Stimulated activated CD4-positive, alpha-beta T cell treated with anti-CD3 and anti-CD28 coated beads, Interleukin-1b, Interleukin-23, amount 100 ng/mL, for 1 hour (primary cell): ENCODE results near the gene WNK1.
A peak's percentile ranks its signal among the peaks of the same experiment; 100 is the strongest.
"Not testable (repeated sequence)": the region's sequence is repeated elsewhere in the genome, so short reads cannot be mapped to it uniquely, and the experiment has no call there.

Experiments
- DNase-seq, 2 donors: peaks; one replicate each; pipeline ENCODE4 v3.0.0-alpha.2; 2020; ENCODE audit warnings: low read depth in 2 of 2

WNK1 gene

DNA sequence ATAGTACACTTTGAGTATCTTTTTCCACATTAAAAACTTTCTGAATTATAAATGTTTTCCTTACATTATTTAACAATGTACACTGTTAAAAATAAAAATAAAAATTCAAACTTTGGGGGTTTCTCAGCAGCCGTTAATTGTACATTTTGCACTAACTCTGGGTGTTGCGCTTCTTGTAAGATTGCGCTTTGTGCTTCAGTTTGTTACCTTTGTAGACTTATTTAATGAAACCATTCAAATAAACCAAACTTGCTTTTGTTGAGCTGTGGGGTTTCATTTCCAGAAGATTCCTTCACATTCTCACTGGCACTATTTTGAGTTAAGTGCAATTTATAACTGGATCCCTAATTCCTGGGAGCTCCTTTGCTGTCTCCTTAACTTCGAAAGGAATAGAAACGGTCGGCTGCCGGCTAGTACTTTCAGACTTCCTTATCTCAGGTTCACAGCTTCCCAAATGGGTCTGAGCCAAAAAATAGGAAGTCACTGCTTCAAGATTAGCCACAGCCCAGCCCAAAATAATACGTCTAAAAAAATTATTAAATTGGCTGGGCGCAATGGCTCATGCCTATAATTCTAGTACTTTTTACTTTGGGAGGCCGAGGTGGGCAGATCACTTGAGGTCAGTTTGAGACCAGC is 158.9 kb downstream of the WNK1 start:
- no peak for DNase-seq

DNA sequence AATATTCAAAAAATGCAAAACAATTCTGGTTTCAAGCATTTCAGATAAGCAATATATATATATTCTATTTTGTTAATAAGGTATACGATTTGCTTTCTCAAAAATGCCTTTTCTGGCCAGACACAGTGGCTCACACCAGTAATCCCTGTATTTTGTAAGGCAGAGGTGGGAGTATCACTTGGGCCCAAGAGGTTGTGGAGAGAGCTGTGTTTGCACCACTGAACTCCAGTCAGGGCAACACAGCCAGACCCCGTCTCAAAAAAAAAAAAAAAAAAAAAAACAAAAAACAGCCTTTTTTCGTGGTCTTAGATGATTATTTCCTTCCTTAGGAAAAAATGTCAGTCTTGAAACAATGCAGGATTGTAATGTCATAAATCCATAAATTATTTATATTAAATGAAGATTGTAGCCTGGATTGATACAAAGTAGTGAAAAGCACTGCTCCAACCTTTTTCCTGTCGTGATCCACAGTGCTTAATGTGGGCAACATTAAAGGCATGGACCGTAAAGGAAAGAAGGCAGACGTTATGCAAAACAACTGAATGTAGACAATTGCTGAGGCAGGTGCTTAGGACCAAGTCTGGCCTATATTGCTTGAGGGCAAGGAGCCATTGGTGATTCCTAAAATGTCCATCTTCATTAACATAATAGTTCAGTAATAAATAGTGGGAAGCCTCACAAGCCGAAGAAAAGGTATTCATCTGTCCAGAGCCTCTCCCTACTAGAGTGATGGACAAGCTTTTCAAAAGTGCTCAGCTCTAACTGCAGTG is 160.3 kb downstream of the WNK1 start:
- DNase-seq = no peak

DNA sequence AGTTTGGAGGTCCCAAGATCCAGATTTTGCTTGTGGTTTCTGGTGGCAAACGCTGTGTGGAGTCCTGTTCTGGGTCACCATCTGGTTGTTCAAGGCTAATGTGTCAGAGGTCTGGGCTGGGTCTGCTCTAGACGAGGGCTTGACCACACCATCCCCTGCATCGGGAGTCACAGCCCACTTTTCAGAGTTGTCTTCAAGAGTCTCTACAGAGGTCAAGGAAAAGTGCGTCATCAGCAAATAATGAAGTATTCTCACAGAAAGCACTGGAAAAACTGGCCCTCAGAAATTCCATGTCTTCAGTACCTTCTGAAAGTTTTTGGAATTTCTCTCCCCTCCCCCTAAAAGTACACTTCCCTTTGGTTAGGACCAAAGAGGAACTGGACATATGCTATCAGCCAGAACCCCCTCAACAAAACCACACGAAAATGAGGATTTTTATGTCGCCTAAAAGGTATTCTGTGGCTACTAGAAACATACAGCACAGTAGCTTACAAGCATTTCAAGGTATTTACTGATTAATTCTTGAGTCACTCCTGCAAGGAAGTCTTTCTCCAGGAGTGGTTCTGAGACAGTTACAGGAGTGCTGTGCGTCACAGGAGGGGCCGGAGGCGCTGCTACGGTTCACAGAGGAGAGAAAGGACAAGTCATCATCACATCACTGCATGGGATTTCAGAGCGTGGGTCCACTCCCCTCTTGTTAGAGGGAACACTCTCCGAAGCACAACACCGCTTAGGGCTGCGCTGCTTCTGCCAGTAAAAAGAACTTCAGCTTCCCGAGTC is 161.7 kb downstream of the WNK1 start:
- DNase-seq = no peak

DNA sequence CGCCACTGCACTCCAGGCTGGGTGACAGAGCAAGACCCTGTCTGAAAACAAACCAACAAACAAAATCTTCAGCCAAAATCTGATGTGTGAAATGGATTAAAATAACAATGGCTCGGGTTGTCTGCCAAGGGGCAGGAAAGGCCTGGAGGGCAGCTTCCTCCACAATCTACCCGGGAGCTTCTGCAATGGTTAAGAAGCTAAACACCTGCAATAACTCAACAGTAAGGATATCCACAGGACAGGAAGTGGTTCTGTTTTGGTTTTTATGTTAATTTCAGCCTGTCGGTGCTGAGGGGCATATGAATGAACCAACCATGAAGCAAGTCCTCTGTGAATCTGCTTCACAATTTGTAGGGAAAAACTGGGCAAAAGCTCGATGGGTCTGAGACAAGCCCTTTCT is 162.7 kb downstream of the WNK1 start:
- no peak for DNase-seq

DNA sequence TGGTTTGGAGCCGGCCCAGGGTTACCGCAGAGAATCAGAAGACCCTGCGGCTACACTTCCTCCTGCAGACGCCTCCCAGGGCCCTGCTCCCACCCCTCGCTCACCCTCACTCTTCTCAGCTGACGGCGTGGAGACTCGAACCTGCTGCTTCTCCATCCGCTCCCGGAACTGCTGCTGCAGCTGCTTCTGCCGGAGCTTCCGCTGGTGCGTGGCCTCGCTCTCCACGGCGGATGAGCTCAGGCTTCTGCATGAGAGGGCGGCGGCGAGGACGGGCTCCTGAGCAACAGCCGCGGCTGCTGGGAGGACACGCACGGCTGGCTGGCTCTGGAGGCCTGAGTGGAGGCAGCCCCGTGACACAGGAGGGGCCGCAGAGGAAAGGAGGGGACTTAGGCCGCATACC is 163.9 kb downstream of the WNK1 start:
- no peak for DNase-seq

DNA sequence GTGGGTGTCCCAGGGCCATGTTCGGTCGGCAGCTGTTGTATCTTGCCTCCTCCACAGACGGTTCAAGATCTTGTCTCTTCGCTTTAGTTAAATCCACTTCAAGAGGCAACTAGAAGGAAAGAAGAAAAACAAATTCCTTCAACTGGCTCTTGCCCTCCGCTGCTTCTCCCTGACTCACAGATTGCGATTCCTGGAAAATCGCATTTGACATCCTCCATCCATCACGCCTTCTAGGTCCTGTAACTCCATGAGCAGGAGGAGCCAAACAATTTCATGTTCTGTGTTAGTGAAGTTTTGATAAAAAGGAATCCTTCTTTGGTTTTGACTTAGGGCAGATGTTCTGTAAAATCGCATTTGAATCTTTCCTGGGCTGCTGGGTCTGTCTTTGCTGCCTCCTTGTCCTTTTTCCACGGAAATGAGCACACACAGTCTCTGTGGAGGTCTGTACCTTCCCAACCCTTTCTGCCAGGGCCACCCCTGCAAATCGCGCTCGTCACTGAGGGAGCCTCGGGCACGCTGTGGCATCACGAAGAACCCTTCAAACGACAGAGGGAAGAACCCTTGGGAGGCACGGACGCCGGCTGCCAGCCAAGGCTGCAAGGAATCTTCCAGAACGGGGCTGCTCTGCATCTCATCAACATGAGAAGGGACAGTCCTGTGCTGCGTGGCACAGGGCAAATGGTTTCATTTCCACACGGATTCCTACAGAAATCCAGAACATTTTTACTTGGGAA is 164.5 kb downstream of the WNK1 start:
- DNase-seq = no peak

DNA sequence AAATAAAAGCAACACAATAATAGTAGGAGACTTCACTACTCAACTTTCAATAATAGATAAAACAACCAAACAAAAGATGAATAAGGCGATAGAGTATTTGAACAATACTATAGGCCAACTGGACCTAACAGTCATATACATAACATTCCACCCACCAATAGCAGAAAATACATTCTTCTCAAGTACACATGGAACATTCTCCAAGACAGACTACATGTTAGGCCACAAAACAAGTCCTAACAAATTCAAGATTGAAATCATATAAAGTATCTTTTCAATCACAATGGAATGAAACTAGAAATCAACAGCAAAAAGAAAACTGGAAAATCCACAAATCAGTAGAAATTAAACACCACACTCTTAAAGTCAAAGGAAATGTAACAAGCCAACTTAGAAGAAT is 168.3 kb downstream of the WNK1 start:
- no peak for DNase-seq

DNA sequence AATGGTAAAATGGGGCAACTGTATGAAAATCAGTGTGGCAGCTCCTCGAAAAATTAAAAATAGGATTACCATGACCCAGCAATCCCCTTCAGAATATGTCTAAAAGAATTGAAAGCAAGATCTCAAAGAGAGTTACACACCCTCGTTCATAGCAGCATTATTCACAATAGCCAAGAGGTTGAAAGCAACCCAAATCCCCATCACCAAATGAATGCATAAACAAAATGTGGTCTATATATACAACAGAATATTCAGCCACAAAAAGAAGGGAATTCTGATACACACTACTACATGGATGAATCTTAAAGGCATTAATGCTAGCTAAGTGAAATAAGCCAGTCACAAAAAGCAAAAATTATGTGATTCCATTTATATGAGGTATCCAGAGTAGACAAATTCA is 169.9 kb downstream of the WNK1 start:
- no peak for DNase-seq

DNA sequence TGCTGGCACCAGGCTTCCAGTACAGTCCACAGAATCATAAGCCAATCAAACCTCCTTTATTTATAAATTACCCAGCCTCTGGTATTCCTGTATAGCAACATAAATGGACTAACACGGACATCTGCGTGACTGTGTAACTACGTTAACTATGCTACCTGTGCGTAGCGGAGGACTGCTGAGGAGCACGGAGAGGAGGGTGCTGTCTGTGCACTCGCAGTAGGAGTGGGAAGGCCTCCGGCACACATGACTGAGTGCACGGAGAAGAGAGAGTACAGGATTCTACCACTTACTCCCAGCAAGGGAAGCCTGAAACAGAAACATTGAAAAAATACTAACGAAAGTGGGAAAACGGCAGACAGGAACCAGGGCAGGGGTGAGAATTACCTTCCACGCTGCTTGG is 174.3 kb downstream of the WNK1 start:
- no peak for DNase-seq

DNA sequence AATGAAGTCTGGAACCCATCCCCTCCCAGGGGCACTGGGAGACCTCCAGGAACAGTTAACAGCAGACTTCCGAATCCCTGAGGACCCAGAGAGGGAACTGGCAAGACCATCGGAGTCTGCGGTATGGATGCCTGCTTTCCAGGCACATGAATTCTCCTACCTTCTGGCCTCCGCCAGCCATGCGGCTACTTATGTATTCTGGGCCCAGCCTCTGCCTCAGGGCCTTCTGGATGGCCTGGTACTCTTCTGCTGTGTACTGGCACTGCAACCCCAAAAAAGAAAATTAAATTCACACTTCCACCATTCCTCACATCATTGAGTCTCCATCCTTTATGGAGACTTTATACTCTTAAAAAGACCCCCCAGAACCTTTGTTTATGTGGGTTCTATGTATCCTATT is 178.7 kb downstream of the WNK1 start:
- no peak for DNase-seq

DNA sequence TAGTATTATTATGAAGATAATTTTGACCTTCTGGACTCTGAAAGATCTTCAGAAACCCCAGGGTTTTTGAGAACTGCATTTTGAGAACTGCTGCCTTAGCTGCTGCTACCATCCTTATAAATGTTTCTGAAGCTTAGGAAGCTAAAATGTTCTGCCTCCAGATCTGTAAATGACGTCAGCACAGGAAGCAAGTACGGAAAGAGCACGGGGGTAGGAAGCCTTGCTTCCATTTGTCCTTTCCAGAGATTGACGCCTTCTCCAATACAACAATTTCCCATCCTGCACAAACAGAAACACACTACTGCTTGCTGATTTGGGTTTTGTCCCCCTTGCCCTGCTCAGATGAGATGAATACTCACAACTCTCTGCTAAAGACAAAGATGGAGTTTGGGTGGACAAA is 179.2 kb downstream of the WNK1 start:
- DNase-seq = no peak

DNA sequence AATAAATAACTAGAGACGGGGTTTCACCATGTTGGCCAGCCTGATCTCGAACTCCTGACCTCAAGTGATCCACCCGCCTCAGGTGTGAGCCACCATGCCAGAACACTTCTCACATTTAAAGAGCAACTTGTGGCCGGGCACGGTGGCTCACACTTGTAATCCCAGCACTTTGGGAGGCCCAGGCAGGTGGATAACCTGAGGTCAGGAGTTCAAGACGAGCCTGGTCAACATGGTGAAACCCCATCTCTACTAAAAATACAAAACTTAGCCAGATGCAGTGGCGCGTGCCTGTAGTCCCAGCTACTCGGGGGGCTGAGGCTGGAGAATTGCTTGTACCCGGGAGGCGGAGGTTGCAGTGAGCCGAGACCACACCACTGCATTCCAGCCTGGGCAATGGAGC is 183.5 kb downstream of the WNK1 start:
- not testable (repeated sequence) for DNase-seq

DNA sequence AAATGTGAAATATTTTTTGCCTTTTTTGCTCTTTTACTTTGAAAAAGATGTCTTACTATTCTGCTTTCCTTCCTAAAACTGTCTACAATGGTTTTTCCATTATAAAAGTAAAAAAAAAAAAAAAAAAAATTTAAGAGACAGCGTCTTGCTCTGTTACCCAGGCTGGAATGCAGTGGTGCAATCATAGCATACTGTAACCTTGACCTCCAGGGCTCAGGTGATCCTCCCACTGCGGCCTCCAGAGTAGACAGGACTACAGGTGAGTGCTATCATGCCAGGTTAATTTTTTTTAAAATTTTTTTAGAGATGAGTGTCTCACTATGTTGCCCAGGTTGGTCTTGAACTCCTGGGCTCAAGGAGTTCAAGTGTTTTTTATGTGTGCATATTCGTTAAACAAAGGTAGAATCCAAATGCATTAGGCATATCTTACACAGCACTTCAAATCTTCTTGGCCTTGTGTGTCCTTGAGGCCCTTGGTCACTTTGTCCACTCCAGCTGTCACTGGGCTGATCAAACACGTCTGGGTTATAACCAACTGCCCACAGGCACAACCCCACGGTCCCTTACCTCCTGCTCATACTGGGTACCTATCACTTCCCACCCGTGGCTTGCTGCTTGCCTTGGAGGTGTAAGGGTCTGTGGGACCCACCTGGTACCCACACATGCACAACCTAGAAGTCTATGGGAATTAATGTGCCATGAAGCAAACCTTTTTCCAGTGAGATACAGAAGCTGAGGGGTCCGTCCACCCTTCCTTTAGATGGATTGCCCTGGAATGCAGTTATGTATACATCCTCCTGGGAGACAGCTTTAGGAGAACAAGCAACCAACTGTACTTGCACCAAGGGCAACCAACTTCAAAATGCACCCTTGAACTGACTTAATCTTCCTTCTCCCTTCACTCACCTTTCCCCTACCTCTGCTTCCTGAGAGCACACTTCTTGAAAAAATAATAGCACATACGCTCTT is 184.3 kb downstream of the WNK1 start:
- DNase-seq = no peak

DNA sequence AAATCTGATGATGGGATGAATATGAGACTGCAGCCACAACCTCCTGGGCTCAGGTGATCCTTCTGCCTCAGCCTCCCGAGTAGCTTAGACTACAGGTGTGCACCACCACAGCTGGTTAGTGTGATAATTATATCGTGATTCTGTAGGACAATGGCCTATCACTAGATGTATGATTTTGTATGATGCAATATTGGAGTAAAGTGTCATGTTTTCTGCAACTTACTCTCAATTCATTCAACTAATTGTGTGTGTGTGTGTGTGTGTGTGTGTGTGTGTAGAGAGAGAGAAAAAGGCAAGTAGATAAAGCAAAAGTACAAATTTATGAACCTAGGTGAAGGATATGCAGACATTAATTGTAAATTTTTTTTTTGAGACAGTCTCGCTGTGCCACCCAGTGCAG is 186.4 kb downstream of the WNK1 start:
- no peak for DNase-seq

DNA sequence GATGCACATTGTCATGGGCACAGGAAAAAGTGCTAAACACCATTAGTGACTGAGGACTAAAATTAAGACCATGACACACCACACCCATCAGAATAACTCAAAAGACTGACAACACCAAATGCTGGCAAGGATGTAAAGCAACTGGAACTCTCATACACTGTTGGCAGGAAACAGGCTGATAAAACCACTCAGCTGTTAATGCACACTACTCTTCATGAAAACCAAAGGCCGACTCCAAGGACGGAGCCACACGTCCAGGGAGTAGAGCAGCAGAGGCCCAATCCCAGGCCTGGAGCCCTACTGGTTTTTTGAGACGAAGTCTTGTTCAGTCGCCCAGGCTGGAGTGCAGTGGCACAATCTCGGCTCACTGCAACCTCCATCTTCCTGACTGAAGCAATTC is 190.7 kb downstream of the WNK1 start:
- DNase-seq = no peak

DNA sequence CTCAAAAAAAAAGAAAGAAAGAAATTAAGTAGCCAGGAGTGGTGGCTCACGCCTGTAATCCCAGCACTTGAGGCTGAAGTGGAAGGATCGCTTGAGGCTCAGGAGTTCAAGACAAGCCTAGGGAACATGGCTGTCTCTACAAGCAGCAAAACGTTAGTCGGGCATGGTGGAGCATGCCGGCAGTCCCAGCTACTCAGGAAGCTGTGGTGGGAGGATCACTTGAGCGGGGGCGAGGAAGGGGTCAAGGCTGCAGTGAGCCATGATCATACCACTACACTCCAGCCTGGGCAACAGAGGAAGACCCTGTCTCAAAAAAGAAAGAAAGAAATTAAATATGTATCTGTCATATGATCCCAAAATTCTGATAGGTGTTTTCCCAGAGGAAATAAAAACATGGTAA is 191.8 kb downstream of the WNK1 start:
- no peak for DNase-seq

DNA sequence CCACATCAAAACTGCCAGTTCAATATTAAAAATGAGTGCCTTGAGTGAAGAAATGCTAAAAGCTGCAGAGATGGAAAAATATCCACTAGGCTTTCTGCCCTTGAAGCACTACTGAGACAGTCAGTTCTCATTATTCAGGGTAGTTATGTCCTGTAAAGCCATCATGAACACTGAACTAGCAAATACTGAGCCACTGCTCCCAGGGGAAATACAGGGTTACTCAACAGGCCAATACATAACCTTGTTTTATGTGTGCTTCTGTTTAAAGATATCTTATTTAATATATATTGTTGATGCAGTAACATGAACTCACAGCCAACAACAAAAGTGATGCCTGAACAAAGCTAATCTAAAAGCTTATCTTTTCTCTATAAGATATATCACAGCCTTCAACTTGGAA is 193.8 kb downstream of the WNK1 start:
- no peak for DNase-seq

DNA sequence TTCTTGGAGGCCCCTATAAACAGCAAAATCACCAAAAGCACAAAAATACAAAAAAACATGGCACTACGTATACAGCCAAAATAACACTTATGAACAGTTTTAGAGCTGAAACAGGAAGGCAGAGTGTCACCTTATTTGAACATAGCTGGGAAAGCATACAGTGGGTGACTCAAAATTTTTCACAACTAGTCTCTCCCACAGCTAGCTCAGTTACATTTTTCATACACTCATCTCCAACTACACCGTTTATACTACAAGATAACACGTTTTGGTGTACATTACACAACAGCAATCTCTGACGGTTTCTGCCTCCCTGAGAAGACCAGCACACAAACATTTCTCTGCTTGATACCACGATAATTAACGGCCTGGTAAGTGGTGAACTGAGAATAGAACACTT is 194.3 kb downstream of the WNK1 start:
- no peak for DNase-seq

DNA sequence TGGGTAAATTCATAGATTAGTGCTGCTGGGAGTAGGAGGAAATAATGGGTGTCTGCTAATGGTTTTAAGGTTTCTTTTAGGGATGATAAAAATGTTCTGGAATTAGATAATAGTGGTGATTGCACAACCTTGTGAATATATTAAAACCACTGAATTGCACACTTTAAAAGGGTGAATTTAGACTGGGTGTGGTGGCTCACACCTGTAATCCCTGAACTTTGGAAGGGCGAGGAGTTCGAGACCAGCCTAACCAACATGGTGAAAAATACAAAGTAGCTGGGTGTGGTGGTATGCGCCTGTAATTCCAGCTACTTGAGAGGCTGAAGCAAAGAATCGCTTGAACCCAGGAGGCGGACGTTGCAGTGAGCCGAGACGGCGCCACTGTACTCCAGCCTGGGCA is 195.9 kb downstream of the WNK1 start:
- no peak for DNase-seq

DNA sequence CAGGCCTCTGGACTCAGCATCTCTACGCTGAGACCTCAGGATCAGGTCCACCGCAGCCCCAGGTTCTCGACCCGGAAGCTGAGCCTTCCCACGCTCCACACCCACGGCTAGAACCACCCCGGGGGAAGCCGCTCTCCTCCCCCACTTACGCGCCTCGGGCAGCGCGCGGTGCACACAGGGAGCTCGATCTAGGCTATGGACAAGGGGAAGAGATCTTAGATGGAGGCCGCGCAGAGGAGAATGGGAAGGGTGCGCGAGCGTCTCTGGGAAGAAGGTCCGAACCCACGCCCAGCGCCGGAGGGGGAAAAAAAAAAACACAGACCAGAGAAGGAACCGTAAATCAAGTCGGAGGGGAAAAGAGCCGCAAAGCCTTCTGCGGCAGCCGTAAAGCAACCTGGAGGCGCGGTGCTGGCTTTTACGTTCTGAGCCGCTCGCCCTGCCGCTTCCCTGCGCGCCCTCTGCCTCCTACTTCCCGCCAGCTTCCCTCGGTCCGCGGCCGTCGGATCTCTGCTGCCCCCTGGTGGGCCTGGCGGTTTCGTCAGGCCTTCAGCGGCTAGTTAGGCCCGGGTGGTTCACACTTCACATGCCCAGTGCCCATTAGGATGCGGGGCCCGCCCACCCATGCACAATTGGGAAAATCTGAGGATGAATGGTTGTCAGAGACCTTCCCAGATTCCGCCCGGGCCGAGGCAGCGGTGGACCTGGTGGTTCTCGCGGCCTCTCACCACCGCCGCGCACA is 197.2 kb downstream of the WNK1 start, which contains the start of gene RAD52:
TSS of gene RAD52 (minus strand) at position 242 of the 739 bp plus-strand sequence. CDS start 16,636 bp downstream, outside the sequence.
- DNase-seq = peak; percentile 93 to 99
